Calu3 (cell line): Measurements from ENCODE around the gene AFAP1L2. TPM values are rescaled to one million over a fixed set of nuclear protein-coding genes. Genes with fewer than 3 reads are reported as not detected.

ENCODE experiments used
- BruUV-seq: library from RNA; stranded (reverse); fragments of 400-500 nt; replicated peaks from 2 replicates; lab custom pipeline; 2021; lab: Mats Ljungman, UMichigan
- CTCF ChIA-PET: fragments of 300-600 bp; sonication (Branson Sonifier 250); formaldehyde crosslinking; loops from one replicate; lab custom pipeline; 2022; ENCODE audit warnings: antibody characterized with exemption; lab: Charles Lee
- DNase-seq: peaks from one replicate; pipeline ENCODE4 v3.0.0; 2022
- H3K27ac Mint-ChIP-seq: one replicate; pipeline ENCODE4 v1.8.0; 2022; ENCODE audit warnings: mixed read lengths; ENCODE audit not compliant: unreplicated experiment
- H3K27me3 Mint-ChIP-seq: one replicate; pipeline ENCODE4 v1.8.0; 2022; ENCODE audit warnings: mixed read lengths; ENCODE audit not compliant: unreplicated experiment
- H3K36me3 Mint-ChIP-seq: one replicate; pipeline ENCODE4 v1.8.0; 2022; ENCODE audit warnings: mild to moderate bottlenecking, moderate library complexity, mixed read lengths; ENCODE audit not compliant: insufficient read depth, unreplicated experiment
- H3K4me1 Mint-ChIP-seq: one replicate; pipeline ENCODE4 v1.8.0; 2022; ENCODE audit warnings: mild to moderate bottlenecking, low read depth, mixed read lengths; ENCODE audit not compliant: unreplicated experiment
- H3K4me3 Mint-ChIP-seq: one replicate; pipeline ENCODE4 v1.8.0; 2022; ENCODE audit warnings: mild to moderate bottlenecking, low read depth, moderate library complexity, mixed read lengths; ENCODE audit not compliant: unreplicated experiment
- H3K9me3 Mint-ChIP-seq: one replicate; pipeline ENCODE4 v1.8.0; 2022; ENCODE audit warnings: low read depth, mixed read lengths; ENCODE audit not compliant: unreplicated experiment
- CTCF ChIP-seq: fragments of 200-600 bp; IDR thresholded peaks from one replicate; pipeline ENCODE4 v1.8.0; 2022; ENCODE audit warnings: antibody characterized with exemption; ENCODE audit not compliant: unreplicated experiment
- intact Hi-C: fragments of 100-400 bp; cut with micrococcal nuclease; formaldehyde crosslinking; loops from one replicate; pipeline ENCODE4 v1.10.0; 2022; ENCODE audit not compliant: unreplicated experiment
- total RNA-seq: library from RNA; stranded (reverse); gene quantifications from 2 replicates; pipeline ENCODE4 v1.2.3, GENCODE V29; 2022

Gene AFAP1L2
- total RNA-seq, 1 experiment from 2014 or later, result 0.76 TPM

DNA sequence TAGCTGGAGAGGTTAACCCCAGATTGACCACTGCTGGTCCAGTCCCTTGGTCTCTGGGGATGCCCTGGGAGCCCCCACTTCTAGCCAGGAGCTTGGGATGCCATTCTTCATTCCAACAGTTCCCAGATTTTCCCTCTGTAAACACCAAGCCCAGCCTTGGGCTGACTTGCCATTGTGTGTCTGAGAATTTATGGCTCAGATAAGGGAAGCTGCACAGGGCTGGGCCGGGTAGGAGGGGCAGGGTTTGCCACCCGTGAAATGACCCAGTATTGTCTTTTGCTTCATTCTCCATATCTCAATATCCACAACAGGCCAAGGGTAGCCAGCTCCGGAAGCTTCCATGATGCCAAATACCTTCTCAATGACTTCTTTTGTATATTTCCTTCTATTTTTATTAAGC, 32.1 kb downstream of the AFAP1L2 start:
- CTCF ChIA-PET, result interaction anchor here (1.2 kb wide), 1 partner anchor 19 kb away, joined by 4 read pairs; no protein-coding TSS in a partner anchor
- intact Hi-C loops, result no loop called here
- BruUV-seq, result no TSS peak
- no peak for TF ChIP-seq CTCF
- H3K27ac Mint-ChIP-seq, result no peak overlapping the region
- H3K9me3 Mint-ChIP-seq, result no peaks in the 10 kb centered on the region
- H3K4me3 Mint-ChIP-seq, result no peak overlapping the region
- H3K27me3 Mint-ChIP-seq, result no peaks in the 10 kb centered on the region
- peaks cover 21% of the 10 kb centered on the region for H3K4me1 Mint-ChIP-seq
- DNase-seq, result no peak
- no peaks in the 10 kb centered on the region for H3K36me3 Mint-ChIP-seq

DNA sequence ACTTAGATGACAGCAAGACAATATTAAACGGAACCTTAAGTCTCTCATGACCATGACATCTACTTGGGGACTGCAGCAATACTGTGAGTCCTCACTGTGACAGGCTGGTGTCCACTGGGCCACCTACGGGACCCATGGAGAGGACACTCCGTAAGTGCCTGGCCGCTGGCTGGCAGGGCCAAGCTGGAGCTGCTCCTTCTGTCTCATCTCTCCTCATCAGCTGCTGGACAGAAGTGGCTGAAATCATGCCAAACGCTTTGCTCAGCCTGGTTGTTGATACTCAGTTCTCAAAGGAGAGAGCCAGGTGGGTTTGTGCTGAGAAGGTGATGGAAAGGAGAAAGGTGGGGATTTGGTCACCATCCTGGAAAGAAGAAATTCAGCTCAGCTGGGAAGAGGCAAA, 33.3 kb downstream of the AFAP1L2 start:
- Mint-ChIP-seq H3K36me3 (no peaks in the 10 kb centered on the region), H3K9me3 (no peaks in the 10 kb centered on the region), H3K27me3 (no peaks in the 10 kb centered on the region), H3K27ac (no peak overlapping the region), H3K4me3 (no peak overlapping the region), H3K4me1 (peaks cover 16% of the 10 kb centered on the region)
- CTCF ChIA-PET, result no interaction called here
- TF ChIP-seq CTCF, result no peak
- intact Hi-C loops, result no loop called here
- DNase-seq, result no peak
- BruUV-seq, result no TSS peak

- Mint-ChIP-seq H3K4me3 (no peak overlapping the region), H3K4me1 (peaks cover 16% of the 10 kb centered on the region), H3K27me3 (no peaks in the 10 kb centered on the region), H3K36me3 (no peaks in the 10 kb centered on the region), H3K27ac (no peak overlapping the region), H3K9me3 (no peaks in the 10 kb centered on the region)
- intact Hi-C loops, result no loop called here
- no TSS peak for BruUV-seq
- CTCF ChIA-PET, result no interaction called here
- TF ChIP-seq CTCF, result no peak
- no peak for DNase-seq
These were observed 34.1 kb downstream of the AFAP1L2 start for GRCh38 chr10:114370199-114370598.

DNA sequence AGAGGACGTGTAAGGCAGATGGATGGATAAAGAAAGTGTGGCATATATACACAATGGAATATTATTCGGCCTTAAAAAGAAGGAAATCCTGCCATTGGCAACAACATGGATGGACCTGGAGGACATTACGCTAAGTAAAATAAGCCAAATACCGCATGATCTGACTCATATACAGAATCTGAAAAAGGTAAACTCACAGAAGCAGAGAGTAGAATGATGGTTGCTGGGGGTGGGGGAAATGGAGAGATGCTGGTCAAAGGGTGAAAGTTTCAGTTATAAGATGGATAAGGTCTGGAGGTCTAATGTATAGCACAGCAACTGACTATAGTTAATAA, 36.3 kb downstream of the AFAP1L2 start:
- no peak for TF ChIP-seq CTCF
- CTCF ChIA-PET, result no interaction called here
- no peaks in the 10 kb centered on the region for H3K36me3 Mint-ChIP-seq
- H3K27ac Mint-ChIP-seq, result no peak overlapping the region
- intact Hi-C loops, result no loop called here
- no TSS peak for BruUV-seq
- no peak for DNase-seq
- H3K4me3 Mint-ChIP-seq, result no peak overlapping the region
- H3K27me3 Mint-ChIP-seq, result no peaks in the 10 kb centered on the region
- peaks cover 16% of the 10 kb centered on the region for H3K4me1 Mint-ChIP-seq
- H3K9me3 Mint-ChIP-seq, result no peaks in the 10 kb centered on the region
